B cell (primary cell): ENCODE results near the gene KCNT1. TPM values are rescaled to one million over a fixed set of nuclear protein-coding genes. Genes with fewer than 3 reads are reported as not detected.

Experiments
- ATAC-seq: fragments of 200-7000 bp; cut with Tn5 transposase; one replicate; pipeline ENCODE4 v1.10.0; 2021; ENCODE audit warnings: low read depth, mild to moderate bottlenecking, moderate number of reproducible peaks, moderate library complexity
- CTCF ChIA-PET: fragments of 350-600 bp; sonication (Branson Sonifier 250); formaldehyde crosslinking; loops from one replicate; lab custom pipeline; 2021; ENCODE audit warnings: antibody characterized with exemption, inconsistent platforms; lab: Charles Lee
- POLR2A ChIA-PET: fragments of 350-600 bp; sonication (Branson Sonifier 250); formaldehyde crosslinking; loops from one replicate; lab custom pipeline; 2021; ENCODE audit warnings: antibody characterized with exemption; lab: Charles Lee
- DNase-seq: peaks from one replicate; pipeline ENCODE4 v3.0.0; 2013
- H2AFZ ChIP-seq: 2 replicates; pipeline ENCODE4 v1.6.1; 2012; ENCODE audit warnings: mild to moderate bottlenecking, low read depth, low read length; ENCODE audit not compliant: insufficient read depth, poor library complexity, severe bottlenecking
- H3K27ac ChIP-seq, 2 donors: 1 replicate in 1 of 2; 2 replicates in 1 of 2; pipeline ENCODE4 v1.5.1; 2012 to 2013; ENCODE audit warnings: low read length in 2 of 2, mild to moderate bottlenecking in 2 of 2, moderate library complexity in 1 of 2
- H3K27me3 ChIP-seq, 4 experiments: fragments of 200-600 bp in 1 of 4; sonication (generic) in 1 of 4; replicated peaks in 1 of 4; 1 replicate in 2 of 4; 2 replicates in 2 of 4; pipeline versions ENCODE4 v1.6.1 to v1.7.0; 2013 to 2016; ENCODE audit warnings: low read length in 3 of 4, mild to moderate bottlenecking in 2 of 4, mixed read lengths in 1 of 4, moderate library complexity in 1 of 4; ENCODE audit not compliant: insufficient read depth in 4 of 4, control insufficient read depth in 3 of 4; ENCODE audit errors: control extremely low read depth in 1 of 4
- H3K36me3 ChIP-seq, 2 experiments: replicated peaks in 1 of 2; 1 replicate in 1 of 2; 2 replicates in 1 of 2; pipeline versions ENCODE4 v1.6.1 to v1.7.1; 2013; ENCODE audit warnings: low read length in 1 of 2; ENCODE audit not compliant: insufficient read depth in 2 of 2, control insufficient read depth in 1 of 2; ENCODE audit errors: control extremely low read depth in 1 of 2, extremely low read depth in 1 of 2
- H3K4me1 ChIP-seq, 2 donors: fragments of 200-600 bp in 1 of 2; sonication (generic) in 1 of 2; 1 replicate in 1 of 2; 2 replicates in 1 of 2; pipeline versions ENCODE4 v1.5.1 to v1.6.1; 2013 to 2017; ENCODE audit warnings: low read length in 2 of 2; ENCODE audit not compliant: control insufficient read depth in 2 of 2, insufficient read depth in 2 of 2
- H3K4me2 ChIP-seq: replicated peaks from 2 replicates; pipeline ENCODE3; 2012; ENCODE audit warnings: mild to moderate bottlenecking, low read depth, low read length; ENCODE audit not compliant: poor library complexity, severe bottlenecking
- H3K4me3 ChIP-seq, 5 experiments: fragments of 200-600 bp in 1 of 5; sonication (generic) in 1 of 5; 1 replicate in 3 of 5; 2 replicates in 2 of 5; pipeline versions ENCODE4 v1.5.1 to v1.7.0; 2011 to 2016; ENCODE audit warnings: low read length in 4 of 5, mild to moderate bottlenecking in 4 of 5, low read depth in 2 of 5, control low read depth in 1 of 5, moderate library complexity in 1 of 5; ENCODE audit not compliant: insufficient read depth in 1 of 5; ENCODE audit errors: control extremely low read depth in 1 of 5, extremely low read depth in 1 of 5
- H3K79me2 ChIP-seq: fragments of 200-600 bp; sonication (generic); one replicate; pipeline ENCODE4 v1.6.0; 2016; ENCODE audit warnings: low read length; ENCODE audit not compliant: control insufficient read depth, insufficient read depth
- H3K9ac ChIP-seq: fragments of 200-600 bp; sonication (generic); 2 replicates; pipeline ENCODE4 v1.6.1; 2017; ENCODE audit warnings: mild to moderate bottlenecking, low read length, moderate library complexity
- H3K9me3 ChIP-seq, 3 donors: one replicate each; pipeline versions ENCODE4 v1.6.1 to v1.7.1; 2013; ENCODE audit warnings: low read length in 2 of 3; ENCODE audit not compliant: control insufficient read depth in 2 of 3, insufficient read depth in 1 of 3; ENCODE audit errors: control extremely low read depth in 1 of 3
- H4K20me1 ChIP-seq: 2 replicates; pipeline ENCODE4 v1.6.0; 2012; ENCODE audit warnings: mild to moderate bottlenecking, low read length; ENCODE audit not compliant: insufficient read depth, control insufficient read depth, poor library complexity, severe bottlenecking
- H3K27ac Mint-ChIP-seq: one replicate; pipeline ENCODE4 v1.8.0; 2021; ENCODE audit warnings: mixed read lengths
- H3K27me3 Mint-ChIP-seq: one replicate; pipeline ENCODE4 v1.8.0; 2021; ENCODE audit warnings: mixed read lengths
- H3K4me1 Mint-ChIP-seq: one replicate; pipeline ENCODE4 v1.8.0; 2021; ENCODE audit warnings: mixed read lengths
- H3K4me3 Mint-ChIP-seq: one replicate; pipeline ENCODE4 v1.8.0; 2021; ENCODE audit warnings: mixed read lengths
- H3K9me3 Mint-ChIP-seq: one replicate; pipeline ENCODE4 v1.8.0; 2022; ENCODE audit warnings: mixed read lengths; ENCODE audit not compliant: insufficient read depth
- EZH2 ChIP-seq: IDR thresholded peaks from 2 replicates; pipeline ENCODE4 v1.6.1; 2012; ENCODE audit warnings: borderline replicate concordance, low read depth, mild to moderate bottlenecking, moderate library complexity, low read length; ENCODE audit not compliant: insufficient read depth, poor library complexity, severe bottlenecking
- WGBS: methylation state at CpG from one replicate; pipeline ENCODE4 v1.1.5; 2013; ENCODE audit warnings: missing lambda C conversion rate; ENCODE audit not compliant: insufficient coverage; 5-methylcytosine and 5-hydroxymethylcytosine counted together
- intact Hi-C: fragments of 100-400 bp; cut with micrococcal nuclease; formaldehyde crosslinking; loops from one replicate; pipeline ENCODE4 v1.10.0; 2022
- polyA plus RNA-seq: library from polyadenylated mRNA; depleted of rRNA; stranded (reverse); fragments of >200 nt; gene quantifications from 2 replicates; pipeline ENCODE4 v1.2.3, GENCODE V29; 2012
- total RNA-seq, 2 donors: library from RNA; stranded (reverse); fragments of 120-200 nt in 1 of 2; gene quantifications; 1 replicate in 1 of 2; 2 replicates in 1 of 2; pipeline versions ENCODE4 v1.2.3 to v1.2.4, GENCODE V29; 2013 to 2022
- TF ChIP-seq, protein P1 (sequence below): fragments of 200-600 bp; IDR thresholded peaks from one replicate; pipeline ENCODE4 v1.8.0; 2022; ENCODE audit warnings: antibody characterized with exemption, mild to moderate bottlenecking

The KCNT1 gene
- total and polyA plus RNA-seq, 2 donors (not counting 1 experiment from before 2014, with no cell fraction given), result not detected

DNA sequence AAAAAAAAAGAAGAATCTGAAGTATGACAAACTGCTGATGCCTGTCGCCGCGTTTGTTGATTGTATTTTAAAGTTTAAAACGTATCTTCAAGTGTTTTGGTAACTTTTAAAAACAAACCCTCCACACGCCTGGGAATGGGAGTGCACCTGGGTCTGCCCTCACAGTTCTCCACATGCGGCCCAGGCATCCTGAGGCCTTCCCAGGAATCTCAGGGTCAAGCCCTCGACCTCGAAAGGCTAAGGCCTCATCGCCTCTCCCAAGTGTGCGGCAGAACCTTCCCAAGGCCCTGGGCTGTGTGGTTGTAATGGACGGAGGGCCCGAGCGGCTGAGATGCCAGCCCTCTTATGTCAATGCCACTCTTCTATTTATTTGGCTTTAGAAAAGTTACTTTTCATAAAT lies 111.0 kb downstream of the KCNT1 start:
- ChIA-PET POLR2A (no interaction called here), CTCF (no interaction called here)
- intact Hi-C loops, result no loop called here
- Mint-ChIP-seq H3K4me1 (no peaks in the 10 kb centered on the region), H3K27me3 (no peaks in the 10 kb centered on the region), H3K4me3 (no peak overlapping the region), H3K27ac (no peak overlapping the region), H3K9me3 (no peaks in the 10 kb centered on the region)
- H3K36me3 ChIP-seq, result peaks cover 3 to 59% of the 10 kb centered on the region in 2 experiments
- no peak for DNase-seq
- H3K4me2 ChIP-seq, result no peak overlapping the region
- ATAC-seq, result no peak
- WGBS, result 100% methylated on average over 6 of the region's 13 CpGs
- H2AFZ ChIP-seq, result no peak overlapping the region
- H3K4me1 ChIP-seq, result no peaks in the 10 kb centered on the region
- H3K27ac ChIP-seq, result no peak overlapping the region
- H3K27me3 ChIP-seq, result no peaks in the 10 kb centered on the region
- H3K4me3 ChIP-seq, result no peak overlapping the region
- no peak overlapping the region for H3K9ac ChIP-seq
- no peaks in the 10 kb centered on the region for H3K79me2 ChIP-seq
- H3K9me3 ChIP-seq, result no peaks in the 10 kb centered on the region
- TF ChIP-seq, protein P1, sequence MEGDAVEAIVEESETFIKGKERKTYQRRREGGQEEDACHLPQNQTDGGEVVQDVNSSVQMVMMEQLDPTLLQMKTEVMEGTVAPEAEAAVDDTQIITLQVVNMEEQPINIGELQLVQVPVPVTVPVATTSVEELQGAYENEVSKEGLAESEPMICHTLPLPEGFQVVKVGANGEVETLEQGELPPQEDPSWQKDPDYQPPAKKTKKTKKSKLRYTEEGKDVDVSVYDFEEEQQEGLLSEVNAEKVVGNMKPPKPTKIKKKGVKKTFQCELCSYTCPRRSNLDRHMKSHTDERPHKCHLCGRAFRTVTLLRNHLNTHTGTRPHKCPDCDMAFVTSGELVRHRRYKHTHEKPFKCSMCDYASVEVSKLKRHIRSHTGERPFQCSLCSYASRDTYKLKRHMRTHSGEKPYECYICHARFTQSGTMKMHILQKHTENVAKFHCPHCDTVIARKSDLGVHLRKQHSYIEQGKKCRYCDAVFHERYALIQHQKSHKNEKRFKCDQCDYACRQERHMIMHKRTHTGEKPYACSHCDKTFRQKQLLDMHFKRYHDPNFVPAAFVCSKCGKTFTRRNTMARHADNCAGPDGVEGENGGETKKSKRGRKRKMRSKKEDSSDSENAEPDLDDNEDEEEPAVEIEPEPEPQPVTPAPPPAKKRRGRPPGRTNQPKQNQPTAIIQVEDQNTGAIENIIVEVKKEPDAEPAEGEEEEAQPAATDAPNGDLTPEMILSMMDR, result no peak
- no peak for TF ChIP-seq EZH2
- H4K20me1 ChIP-seq, result no peaks in the 10 kb centered on the region

DNA sequence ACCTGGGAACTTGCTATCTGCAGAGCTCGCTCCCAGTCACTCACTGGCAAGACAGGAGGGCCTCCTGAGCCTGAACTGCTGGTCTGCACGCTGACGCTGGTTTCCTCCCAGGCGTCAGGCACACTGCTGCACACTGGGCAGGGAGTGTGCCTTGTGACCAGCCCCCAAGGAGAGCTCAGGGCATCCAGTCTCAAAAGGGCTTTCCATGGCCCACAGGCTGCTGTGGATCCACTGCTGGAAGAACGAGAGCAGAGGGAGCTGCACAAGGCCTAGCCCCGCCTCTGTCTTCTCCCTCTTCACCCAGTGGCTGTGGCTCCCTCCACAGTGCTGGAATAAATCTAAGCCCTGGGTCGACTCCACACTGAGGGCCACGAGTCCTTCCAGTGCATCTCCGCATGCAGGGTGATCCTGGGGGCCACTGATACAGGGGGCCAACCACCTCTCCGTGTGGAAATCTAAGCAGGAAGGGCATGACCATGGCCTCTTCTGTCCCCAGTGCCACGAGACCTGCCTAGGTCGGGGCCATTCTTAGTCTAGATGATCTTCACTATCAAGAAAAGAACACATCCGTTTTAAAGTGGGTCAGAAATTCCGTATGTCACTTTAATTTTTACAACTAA lies 111.8 kb downstream of the KCNT1 start:
- H3K9me3 Mint-ChIP-seq, result no peaks in the 10 kb centered on the region
- no peak for DNase-seq
- H3K27ac Mint-ChIP-seq, result no peak overlapping the region
- intact Hi-C loops, result no loop called here
- Histone ChIP-seq H3K9me3 (no peaks in the 10 kb centered on the region), H2AFZ (no peak overlapping the region), H3K4me3 (no peak overlapping the region), H3K4me2 (no peak overlapping the region), H3K36me3 (peaks cover 3 to 67% of the 10 kb centered on the region in 2 experiments), H4K20me1 (no peaks in the 10 kb centered on the region), H3K27ac (no peak overlapping the region), H3K4me1 (no peaks in the 10 kb centered on the region), H3K27me3 (no peaks in the 10 kb centered on the region), H3K9ac (no peak overlapping the region), H3K79me2 (no peaks in the 10 kb centered on the region)
- POLR2A ChIA-PET, result no interaction called here
- no peaks in the 10 kb centered on the region for H3K27me3 Mint-ChIP-seq
- CTCF ChIA-PET, result no interaction called here
- H3K4me3 Mint-ChIP-seq, result no peak overlapping the region
- 98% methylated on average over 11 of the region's 14 CpGs for WGBS
- no peak for ATAC-seq
- TF ChIP-seq, protein P1, result no peak
- no peak for TF ChIP-seq EZH2
- H3K4me1 Mint-ChIP-seq, result no peaks in the 10 kb centered on the region
